Measurements from ENCODE around the gene POC1B.

POC1B gene

GRCh38 chr12:89538897-89539296 is 13.1 kb upstream of the POC1B start:
- DNase-seq: no peak

- DNase-seq: no peak
Measured at GRCh38 chr12:89537389-89537788, 11.5 kb upstream of the POC1B start.

- DNase-seq: no peak
Measured at GRCh38 chr12:89529738-89530137, 3.9 kb upstream of the POC1B start.

- no peak for DNase-seq
Measured at GRCh38 chr12:89528434-89528833, 2.6 kb upstream of the POC1B start.

GRCh38 chr12:89525305-89525823 is 483 bp downstream of the POC1B start:
- peak; percentile 24 to 42 for DNase-seq

- DNase-seq: peak; percentile 56 to 72
Measured at GRCh38 chr12:89524541-89525304, 1.1 kb downstream of the POC1B start, which contains the start of gene GALNT4. TSS of gene GALNT4 (minus strand) at chr12:89524796. CDS start at chr12:89524549, 247 bp downstream.

- no peak for DNase-seq
Measured at GRCh38 chr12:89523843-89524540, 1.9 kb downstream of the POC1B start.

GRCh38 chr12:89523393-89523792 is 2.5 kb downstream of the POC1B start:
- DNase-seq: no peak

GRCh38 chr12:89521364-89522223 is 4.3 kb downstream of the POC1B start:
- no peak for DNase-seq

- no peak for DNase-seq
Measured at GRCh38 chr12:89517720-89518119, 8.1 kb downstream of the POC1B start.

GRCh38 chr12:89516633-89517032 is 9.2 kb downstream of the POC1B start:
- DNase-seq: no peak

GRCh38 chr12:89514751-89515150 is 11.1 kb downstream of the POC1B start:
- no peak for DNase-seq

GRCh38 chr12:89513544-89513943 is 12.3 kb downstream of the POC1B start:
- no peak for DNase-seq

- DNase-seq: no peak
Measured at GRCh38 chr12:89507015-89507824, 18.6 kb downstream of the POC1B start.

- no peak for DNase-seq
Measured at GRCh38 chr12:89506050-89506449, 19.8 kb downstream of the POC1B start.

GRCh38 chr12:89504560-89505346 is 21.1 kb downstream of the POC1B start:
- no peak for DNase-seq

GRCh38 chr12:89501793-89502192 is 24.1 kb downstream of the POC1B start:
- no peak for DNase-seq

- no peak for DNase-seq
Measured at GRCh38 chr12:89499857-89500256, 26.0 kb downstream of the POC1B start.

- DNase-seq: no peak
Measured at GRCh38 chr12:89497467-89497866, 28.4 kb downstream of the POC1B start.

- no peak for DNase-seq
Measured at GRCh38 chr12:89497005-89497404, 28.8 kb downstream of the POC1B start.
